Measurements from ENCODE around the gene PGC. TPM values are rescaled to one million over a fixed set of nuclear protein-coding genes. Genes with fewer than 3 reads are reported as not detected.

The PGC gene
- total RNA-seq, 1 donor from 2014 or later, result not detected

GRCh38 chr6:41708856-41709255, 38.3 kb downstream of the PGC start:
- no peak overlapping the region for H3K4me3 Mint-ChIP-seq (ENCODE audit: low read depth)
- no peak overlapping the region for H3K27ac Mint-ChIP-seq
- H3K27me3 Mint-ChIP-seq, result peaks cover 35% of the 10 kb centered on the region
- H3K4me1 Mint-ChIP-seq (ENCODE audit: low read depth), result no peaks in the 10 kb centered on the region
- no peak for DNase-seq (ENCODE audit: low spot score, unreplicated experiment)
- H3K9me3 Mint-ChIP-seq (ENCODE audit: low read depth), result no peaks in the 10 kb centered on the region
- no peak for TF ChIP-seq CTCF (IDR thresholded peaks at IDR 0.05; ENCODE audit: unreplicated experiment)
- H3K36me3 Mint-ChIP-seq (ENCODE audit: insufficient read depth), result no peaks in the 10 kb centered on the region

GRCh38 chr6:41707565-41708200, 39.5 kb downstream of the PGC start:
- Mint-ChIP-seq H3K4me3 (ENCODE audit: low read depth) (no peak overlapping the region), H3K27ac (no peak overlapping the region), H3K27me3 (peaks cover 41% of the 10 kb centered on the region), H3K36me3 (ENCODE audit: insufficient read depth) (no peaks in the 10 kb centered on the region), H3K4me1 (ENCODE audit: low read depth) (no peaks in the 10 kb centered on the region), H3K9me3 (ENCODE audit: low read depth) (no peaks in the 10 kb centered on the region)
- no peak for DNase-seq (ENCODE audit: low spot score, unreplicated experiment)
- no peak for TF ChIP-seq CTCF (IDR thresholded peaks at IDR 0.05; ENCODE audit: unreplicated experiment)

- no peak for DNase-seq (ENCODE audit: low spot score, unreplicated experiment)
- H3K9me3 Mint-ChIP-seq (ENCODE audit: low read depth), result no peaks in the 10 kb centered on the region
- peaks cover 41% of the 10 kb centered on the region for H3K27me3 Mint-ChIP-seq
- H3K27ac Mint-ChIP-seq, result no peak overlapping the region
- no peaks in the 10 kb centered on the region for H3K4me1 Mint-ChIP-seq (ENCODE audit: low read depth)
- no peak for TF ChIP-seq CTCF (IDR thresholded peaks at IDR 0.05; ENCODE audit: unreplicated experiment)
- H3K4me3 Mint-ChIP-seq (ENCODE audit: low read depth), result no peak overlapping the region
- no peaks in the 10 kb centered on the region for H3K36me3 Mint-ChIP-seq (ENCODE audit: insufficient read depth)
Measured at GRCh38 chr6:41706876-41707564, 40.2 kb downstream of the PGC start.

GRCh38 chr6:41705996-41706835, 41.0 kb downstream of the PGC start:
- Mint-ChIP-seq H3K4me3 (ENCODE audit: low read depth) (no peak overlapping the region), H3K27me3 (peaks cover 44% of the 10 kb centered on the region), H3K9me3 (ENCODE audit: low read depth) (no peaks in the 10 kb centered on the region), H3K36me3 (ENCODE audit: insufficient read depth) (no peaks in the 10 kb centered on the region), H3K4me1 (ENCODE audit: low read depth) (no peaks in the 10 kb centered on the region), H3K27ac (no peak overlapping the region)
- no peak for DNase-seq (ENCODE audit: low spot score, unreplicated experiment)
- TF ChIP-seq CTCF (IDR thresholded peaks at IDR 0.05; ENCODE audit: unreplicated experiment), result peak; percentile 63

- H3K4me1 Mint-ChIP-seq (ENCODE audit: low read depth), result no peaks in the 10 kb centered on the region
- no peaks in the 10 kb centered on the region for H3K36me3 Mint-ChIP-seq (ENCODE audit: insufficient read depth)
- no peak for TF ChIP-seq CTCF (IDR thresholded peaks at IDR 0.05; ENCODE audit: unreplicated experiment)
- H3K9me3 Mint-ChIP-seq (ENCODE audit: low read depth), result no peaks in the 10 kb centered on the region
- H3K27me3 Mint-ChIP-seq, result peaks cover 43% of the 10 kb centered on the region
- H3K27ac Mint-ChIP-seq, result no peak overlapping the region
- no peak for DNase-seq (ENCODE audit: low spot score, unreplicated experiment)
- no peak overlapping the region for H3K4me3 Mint-ChIP-seq (ENCODE audit: low read depth)
Measured at GRCh38 chr6:41705311-41705995, 41.7 kb downstream of the PGC start.

Data from progenitor cell of endocrine pancreas (in vitro differentiated cells).